GM12892 (cell line): ENCODE data around the gene LEMD1.

Experiments
- POLR2A ChIP-seq: IDR thresholded peaks from 2 replicates; pipeline ENCODE4 v1.6.1; 2011; ENCODE audit warnings: low read depth, low read length, control low read depth
- POLR2AphosphoS5 ChIP-seq: IDR thresholded peaks from 2 replicates; pipeline ENCODE4 v1.6.1; 2011; ENCODE audit warnings: low read depth, low read length, control low read depth
- TAF1 ChIP-seq: IDR thresholded peaks from 2 replicates; pipeline ENCODE4 v1.6.1; 2011; ENCODE audit warnings: low read depth, mild to moderate bottlenecking, control low read depth, low read length, borderline replicate concordance

DNA sequence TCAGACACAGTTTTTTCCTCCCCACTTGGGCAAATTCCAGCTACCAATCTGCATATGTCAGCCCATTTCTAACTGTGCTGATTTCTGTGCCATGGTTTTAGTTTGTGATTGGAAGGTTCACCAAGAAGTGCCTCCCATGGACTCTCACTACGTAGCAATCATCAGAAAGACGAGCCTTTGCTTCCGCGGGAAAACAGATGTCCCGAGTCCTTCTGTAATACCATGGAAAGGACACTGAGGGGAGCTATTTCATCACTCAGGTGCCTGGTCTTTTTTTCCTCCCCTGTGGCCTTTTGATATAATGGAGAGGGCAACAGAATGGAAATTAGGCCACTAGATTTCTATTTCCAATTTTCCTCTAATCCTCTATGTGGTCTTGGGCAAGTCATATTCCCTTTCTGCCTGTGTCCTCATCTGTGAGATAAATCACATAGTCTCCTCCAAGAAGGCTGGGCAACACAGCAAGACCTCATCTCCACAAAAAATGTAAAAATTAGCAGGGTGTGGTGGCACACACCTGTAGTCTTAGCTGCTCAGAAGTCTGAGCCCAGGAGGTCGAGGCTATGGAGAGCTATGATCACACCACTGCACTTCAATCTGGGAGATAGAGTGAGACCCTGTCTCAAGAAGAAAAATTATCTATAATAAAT is 24.8 kb downstream of the LEMD1 start:
- TF ChIP-seq POLR2A (no peak), POLR2AphosphoS5 (no peak), TAF1 (no peak)
